Measurements from ENCODE around the gene GUK1. TPM values are rescaled to one million over a fixed set of nuclear protein-coding genes. Genes with fewer than 3 reads are reported as not detected.
A peak's percentile ranks its signal among the peaks of the same experiment; 100 is the strongest.

The GUK1 gene
- polyA plus RNA-seq, 3 donors, result 262 to 391 (median 316) TPM

DNA sequence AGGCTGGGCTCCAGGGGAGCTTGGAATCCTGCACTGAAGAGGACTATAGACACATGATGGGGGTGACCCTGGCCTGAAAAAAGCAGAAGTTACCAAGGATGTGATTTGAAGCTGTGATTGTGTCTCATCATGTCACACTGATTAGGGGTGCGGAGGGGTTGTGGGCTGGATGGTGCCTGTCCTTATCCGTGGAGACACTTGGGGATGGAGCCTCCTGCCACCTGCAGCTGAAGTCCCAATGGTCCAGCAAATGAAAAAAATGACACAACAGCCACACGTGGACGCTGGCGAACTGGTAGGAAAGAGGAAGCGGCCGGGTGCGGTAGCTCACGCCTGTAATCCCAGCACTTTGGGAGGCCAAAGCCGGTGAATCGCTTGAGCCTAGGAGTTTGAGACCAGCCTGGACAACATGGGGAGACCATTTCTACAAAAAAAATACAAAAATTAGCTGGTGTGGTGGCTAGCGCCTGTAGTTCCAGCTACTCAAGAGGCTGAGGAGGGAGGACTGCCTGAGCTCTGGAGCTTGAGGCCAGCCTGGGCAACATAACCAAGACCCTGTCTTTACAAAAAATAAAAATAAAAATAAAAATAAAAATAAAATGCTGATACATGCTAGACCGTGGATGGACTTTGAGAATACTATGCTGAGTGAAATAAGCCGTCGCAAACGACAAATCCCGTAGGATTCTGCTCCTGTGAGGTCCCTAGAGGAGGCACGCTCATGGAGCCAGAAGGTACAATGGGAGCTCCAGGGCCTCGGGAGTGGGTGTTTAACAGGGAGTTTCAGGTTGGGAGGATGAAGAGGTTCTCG lies 24.7 kb downstream of the GUK1 start:
- peaks cover 6 to 7% of the 10 kb centered on the region in 2 donors for H3K36me3 Mint-ChIP-seq
- Histone ChIP-seq H3K36me3 (replicated peaks in 1 of 2; ENCODE audit: control insufficient read depth in 1 of 2, insufficient read depth in 2 of 2, low read length in 2 of 2) (no peaks in the 10 kb centered on the region), H3K9ac (ENCODE audit: insufficient read depth, low read length, poor library complexity, severe bottlenecking) (peak overlapping the region; percentile 70), H3K9me3 (replicated peaks in 1 of 2; ENCODE audit: control insufficient read depth in 1 of 2, insufficient read depth in 1 of 2, low read length in 2 of 2) (no peaks in the 10 kb centered on the region), H3K27ac (ENCODE audit: low read depth in 1 of 2, low read length in 2 of 2) (peak overlapping the region; percentile 94 to 99), H2AFZ (ENCODE audit: insufficient read depth, low read depth, low read length, poor library complexity, severe bottlenecking) (peak overlapping the region; percentile 46), H3K4me3 (replicated peaks in 1 of 3; ENCODE audit: low read depth in 2 of 3, low read length in 3 of 3) (peak overlapping the region; percentile 41 to 75 (median 55)), H4K20me1 (ENCODE audit: insufficient read depth, low read length) (no peaks in the 10 kb centered on the region), H3K4me1 (ENCODE audit: control insufficient read depth in 1 of 2, insufficient read depth in 2 of 2, low read length in 2 of 2) (peaks cover 30 to 35% of the 10 kb centered on the region in 2 donors), H3K4me2 (replicated peaks; ENCODE audit: extremely low read depth, low read length, poor library complexity, severe bottlenecking) (peak overlapping the region; percentile 78), H3K27me3 (ENCODE audit: control insufficient read depth in 2 of 2, insufficient read depth in 2 of 2, low read length in 2 of 2) (peaks cover 0 to 16% of the 10 kb centered on the region in 2 donors), H3K79me2 (ENCODE audit: insufficient read depth, low read length) (peaks cover 16% of the 10 kb centered on the region)
- peak; percentile 69 to 86 (median 76) for DNase-seq
- H3K4me3 Mint-ChIP-seq, result peak overlapping the region; percentile 77 to 92
- no peaks in the 10 kb centered on the region for H3K9me3 Mint-ChIP-seq
- H3K4me1 Mint-ChIP-seq, result peaks cover 43% of the 10 kb centered on the region
- peak overlapping the region; percentile 97 to 99 (median 99) for H3K27ac Mint-ChIP-seq
- intact Hi-C loops (cut with micrococcal nuclease), result loop anchor here (2.0 to 5.0 kb wide), 2 partner anchors 24 to 32 kb away; partner anchors contain the start of gene GUK1 (in 1 of the 2)
- TF ChIP-seq, protein P1, sequence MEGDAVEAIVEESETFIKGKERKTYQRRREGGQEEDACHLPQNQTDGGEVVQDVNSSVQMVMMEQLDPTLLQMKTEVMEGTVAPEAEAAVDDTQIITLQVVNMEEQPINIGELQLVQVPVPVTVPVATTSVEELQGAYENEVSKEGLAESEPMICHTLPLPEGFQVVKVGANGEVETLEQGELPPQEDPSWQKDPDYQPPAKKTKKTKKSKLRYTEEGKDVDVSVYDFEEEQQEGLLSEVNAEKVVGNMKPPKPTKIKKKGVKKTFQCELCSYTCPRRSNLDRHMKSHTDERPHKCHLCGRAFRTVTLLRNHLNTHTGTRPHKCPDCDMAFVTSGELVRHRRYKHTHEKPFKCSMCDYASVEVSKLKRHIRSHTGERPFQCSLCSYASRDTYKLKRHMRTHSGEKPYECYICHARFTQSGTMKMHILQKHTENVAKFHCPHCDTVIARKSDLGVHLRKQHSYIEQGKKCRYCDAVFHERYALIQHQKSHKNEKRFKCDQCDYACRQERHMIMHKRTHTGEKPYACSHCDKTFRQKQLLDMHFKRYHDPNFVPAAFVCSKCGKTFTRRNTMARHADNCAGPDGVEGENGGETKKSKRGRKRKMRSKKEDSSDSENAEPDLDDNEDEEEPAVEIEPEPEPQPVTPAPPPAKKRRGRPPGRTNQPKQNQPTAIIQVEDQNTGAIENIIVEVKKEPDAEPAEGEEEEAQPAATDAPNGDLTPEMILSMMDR (IDR thresholded peaks at IDR 0.05), result no peak
- peaks cover 2 to 28% (median 11%) of the 10 kb centered on the region in 3 donors for H3K27me3 Mint-ChIP-seq (ENCODE audit: low read depth in 3 of 3)
- 17% methylated on average over 14 of the region's 20 CpGs for WGBS (ENCODE audit: insufficient coverage)

GRCh38 chr1:228165372-228166169 lies 25.5 kb downstream of the GUK1 start, which contains the start of gene IBA57:
Gene IBA57, plus strand, starts transcription at chr1:228165804. Its CDS starts 13 bp downstream, at chr1:228165817.
- Histone ChIP-seq H3K27me3 (ENCODE audit: control insufficient read depth in 2 of 2, insufficient read depth in 2 of 2, low read length in 2 of 2) (peaks cover 0 to 16% of the 10 kb centered on the region in 2 donors), H2AFZ (ENCODE audit: insufficient read depth, low read depth, low read length, poor library complexity, severe bottlenecking) (peak within 1 kb of the TSS; percentile 46), H3K27ac (ENCODE audit: low read depth in 1 of 2, low read length in 2 of 2) (peak within 1 kb of the TSS; percentile 97 to 99), H3K9me3 (replicated peaks in 1 of 2; ENCODE audit: control insufficient read depth in 1 of 2, insufficient read depth in 1 of 2, low read length in 2 of 2) (no peaks in the 10 kb centered on the region), H3K9ac (ENCODE audit: insufficient read depth, low read length, poor library complexity, severe bottlenecking) (peak within 1 kb of the TSS; percentile 97), H3K79me2 (ENCODE audit: insufficient read depth, low read length) (peaks cover 16% of the 10 kb centered on the region), H3K36me3 (replicated peaks in 1 of 2; ENCODE audit: control insufficient read depth in 1 of 2, insufficient read depth in 2 of 2, low read length in 2 of 2) (no peaks in the 10 kb centered on the region), H4K20me1 (ENCODE audit: insufficient read depth, low read length) (no peaks in the 10 kb centered on the region), H3K4me2 (replicated peaks; ENCODE audit: extremely low read depth, low read length, poor library complexity, severe bottlenecking) (peak within 1 kb of the TSS; percentile 78), H3K4me3 (replicated peaks in 1 of 3; ENCODE audit: low read depth in 2 of 3, low read length in 3 of 3) (peak within 1 kb of the TSS; percentile 59 to 75 (median 69)), H3K4me1 (ENCODE audit: control insufficient read depth in 1 of 2, insufficient read depth in 2 of 2, low read length in 2 of 2) (peaks cover 30 to 35% of the 10 kb centered on the region in 2 donors)
- Mint-ChIP-seq H3K4me3 (peak within 1 kb of the TSS; percentile 77 to 92), H3K36me3 (peaks cover 6 to 7% of the 10 kb centered on the region in 2 donors), H3K27ac (peak within 1 kb of the TSS; percentile 97 to 99 (median 99)), H3K4me1 (peaks cover 43% of the 10 kb centered on the region), H3K9me3 (peaks cover 0 to 1% (median 0%) of the 10 kb centered on the region in 7 donors), H3K27me3 (ENCODE audit: low read depth in 3 of 3) (peaks cover 2 to 28% (median 11%) of the 10 kb centered on the region in 3 donors)
- intact Hi-C loops (cut with micrococcal nuclease), result loop anchor here (1.0 to 5.0 kb wide), 5 partner anchors 25 to 81 kb away; partner anchors contain the start of gene GUK1 (in 2 of the 2)
- peak; percentile 97 to 100 (median 100) for DNase-seq
- TF ChIP-seq, protein P1 (IDR thresholded peaks at IDR 0.05), result peak; percentile 78
- WGBS (ENCODE audit: insufficient coverage), result under 1% methylated on average over 88 of the region's 93 CpGs
